Colonic mucosa (tissue), 4 donors: Measurements from ENCODE around the gene CCDC51. TPM values are rescaled to one million over a fixed set of nuclear protein-coding genes. Genes with fewer than 3 reads are reported as not detected.

Experiments used
- DNase-seq: peaks from one replicate; pipeline ENCODE4 v3.0.0-alpha.2; 2020
- H3K27ac ChIP-seq: fragments of 200-600 bp; one replicate; pipeline ENCODE4 v1.8.0; 2021
- H3K27me3 ChIP-seq: fragments of 200-600 bp; one replicate; pipeline ENCODE4 v1.8.0; 2021
- H3K36me3 ChIP-seq: fragments of 200-600 bp; one replicate; pipeline ENCODE4 v1.8.0; 2021
- H3K4me1 ChIP-seq: fragments of 200-600 bp; one replicate; pipeline ENCODE4 v1.8.0; 2021; ENCODE audit warnings: mild to moderate bottlenecking
- H3K4me3 ChIP-seq: fragments of 200-600 bp; one replicate; pipeline ENCODE4 v1.8.0; 2021
- H3K9ac ChIP-seq, 2 donors: one replicate each; pipeline ENCODE4 v1.7.0; 2013; ENCODE audit warnings: control low read depth in 2 of 2, low read depth in 2 of 2, low read length in 2 of 2
- H3K9me3 ChIP-seq: fragments of 200-600 bp; one replicate; pipeline ENCODE4 v1.8.0; 2021
- CTCF ChIP-seq: fragments of 200-600 bp; IDR thresholded peaks from one replicate; pipeline ENCODE4 v1.8.0; 2022; ENCODE audit warnings: antibody characterized with exemption, mild to moderate bottlenecking
- intact Hi-C: fragments of 100-400 bp; cut with DNase I; formaldehyde crosslinking; loops from one replicate; pipeline ENCODE4 v1.14.1; 2022
- total RNA-seq, 2 donors: library from RNA; stranded (reverse); fragmentation: NEBNext Ultra II Directional in 1 of 2; extraction: Animal tissue kit (Norgen Biotek cat#: 25700) in 1 of 2; gene quantifications; one replicate each; pipeline ENCODE4 v1.2.1, GENCODE V29; 2021
- donor health status: healthy.
- donor health status: DM: no; HTN: no; CAD: no.
- donor health status: DM: no; HTN: no; CAD: no.

CCDC51 gene
- total RNA-seq, 2 donors from 2014 or later = 11.8 to 21.5 TPM

DNA sequence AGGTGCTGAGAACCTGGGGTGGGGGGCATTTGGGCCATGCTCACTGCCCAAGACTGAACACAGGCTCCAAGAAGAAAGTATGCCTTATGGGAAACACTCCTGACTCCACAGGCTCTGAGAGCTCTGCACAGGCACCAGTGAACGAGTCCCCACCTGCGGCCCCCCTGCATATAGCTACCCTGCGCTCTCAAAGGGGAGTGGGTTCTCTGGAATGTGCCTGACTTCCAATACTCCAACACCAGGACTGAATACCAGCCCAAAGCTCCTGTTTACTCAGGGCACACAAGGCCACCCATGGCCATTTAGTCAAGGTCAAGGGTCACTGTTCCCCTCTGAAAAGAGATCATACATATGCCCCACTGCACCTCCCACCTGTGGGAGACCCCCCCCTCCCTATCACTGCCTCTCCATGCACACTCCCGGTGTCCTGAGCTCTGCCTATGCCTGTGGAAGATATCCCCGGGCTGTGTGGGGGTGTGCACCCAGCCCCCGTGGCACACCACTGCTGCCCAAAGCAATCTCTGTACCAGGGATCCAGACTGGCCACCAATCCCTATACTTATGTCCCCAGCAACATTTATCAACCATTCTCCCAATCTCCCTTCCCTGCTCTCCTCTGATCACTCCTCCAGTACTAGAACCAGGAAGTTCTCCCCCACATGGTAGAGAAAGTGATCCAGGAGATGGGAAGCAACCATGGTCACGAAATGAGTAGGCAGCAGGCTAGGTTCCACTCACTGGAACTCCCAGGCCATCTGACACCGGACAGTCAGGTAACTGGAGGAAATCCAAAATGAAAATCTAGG is 8.5 kb downstream of the CCDC51 start:
- Histone ChIP-seq H3K4me1 (peaks cover 35% of the 10 kb centered on the region), H3K36me3 (no peaks in the 10 kb centered on the region), H3K27ac (no peak overlapping the region), H3K4me3 (no peak overlapping the region), H3K27me3 (no peaks in the 10 kb centered on the region), H3K9ac (peak overlapping the region in 1 of 2 donors; percentile 80), H3K9me3 (no peaks in the 10 kb centered on the region)
- no peak for TF ChIP-seq CTCF
- no peak for DNase-seq
- intact Hi-C loops = no loop called here

DNA sequence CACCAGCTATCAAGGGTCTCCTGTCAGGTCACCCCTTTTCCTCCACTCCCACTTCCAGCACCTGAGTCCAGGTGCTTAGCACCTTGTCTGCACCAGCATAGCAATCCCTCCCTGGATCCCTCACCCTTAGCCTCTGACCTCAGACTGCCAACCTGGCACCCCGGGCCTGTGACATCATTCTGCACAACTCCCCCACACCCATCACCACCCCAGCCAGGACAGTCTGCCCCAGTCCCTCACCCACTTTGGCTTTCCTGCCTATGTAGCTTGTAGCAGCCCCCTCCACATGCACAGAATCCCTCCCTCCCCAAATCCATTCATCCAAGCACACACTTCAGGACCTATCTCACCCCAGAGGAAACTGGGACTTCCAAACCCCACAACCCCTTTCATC is 9.2 kb downstream of the CCDC51 start:
- no peaks in the 10 kb centered on the region for H3K27me3 ChIP-seq
- H3K36me3 ChIP-seq = no peaks in the 10 kb centered on the region
- H3K4me3 ChIP-seq = no peak overlapping the region
- no peak for DNase-seq
- H3K27ac ChIP-seq = peak overlapping the region; percentile 89
- no peaks in the 10 kb centered on the region for H3K9me3 ChIP-seq
- peak overlapping the region; percentile 63 to 80 for H3K9ac ChIP-seq
- H3K4me1 ChIP-seq = peaks cover 39% of the 10 kb centered on the region
- no peak for TF ChIP-seq CTCF
- intact Hi-C loops = no loop called here

- H3K27me3 ChIP-seq = no peaks in the 10 kb centered on the region
- H3K4me1 ChIP-seq = peaks cover 38% of the 10 kb centered on the region
- peak; percentile 85 for DNase-seq
- intact Hi-C loops = no loop called here
- no peaks in the 10 kb centered on the region for H3K9me3 ChIP-seq
- H3K9ac ChIP-seq = peak within 1 kb of the TSS; percentile 63 to 89
- H3K4me3 ChIP-seq = peak within 1 kb of the TSS; percentile 73
- no peaks in the 10 kb centered on the region for H3K36me3 ChIP-seq
- TF ChIP-seq CTCF = no peak
- peak within 1 kb of the TSS; percentile 89 for H3K27ac ChIP-seq
These were observed 9.8 kb downstream of the CCDC51 start, which contains the start of gene PLXNB1 for GRCh38 chr3:48429960-48430707. Gene PLXNB1 (minus strand): TSS chr3:48430086. CDS start chr3:48424611, 5,475 bp downstream.

- Histone ChIP-seq H3K4me3 (peak overlapping the region; percentile 73), H3K9ac (peak overlapping the region; percentile 63 to 89), H3K4me1 (peaks cover 31% of the 10 kb centered on the region), H3K9me3 (no peaks in the 10 kb centered on the region), H3K36me3 (no peaks in the 10 kb centered on the region), H3K27me3 (no peaks in the 10 kb centered on the region), H3K27ac (peak overlapping the region; percentile 89)
- intact Hi-C loops = no loop called here
- DNase-seq = peak; percentile 83
- no peak for TF ChIP-seq CTCF
These were observed 10.5 kb downstream of the CCDC51 start for GRCh38 chr3:48429317-48429959.

DNA sequence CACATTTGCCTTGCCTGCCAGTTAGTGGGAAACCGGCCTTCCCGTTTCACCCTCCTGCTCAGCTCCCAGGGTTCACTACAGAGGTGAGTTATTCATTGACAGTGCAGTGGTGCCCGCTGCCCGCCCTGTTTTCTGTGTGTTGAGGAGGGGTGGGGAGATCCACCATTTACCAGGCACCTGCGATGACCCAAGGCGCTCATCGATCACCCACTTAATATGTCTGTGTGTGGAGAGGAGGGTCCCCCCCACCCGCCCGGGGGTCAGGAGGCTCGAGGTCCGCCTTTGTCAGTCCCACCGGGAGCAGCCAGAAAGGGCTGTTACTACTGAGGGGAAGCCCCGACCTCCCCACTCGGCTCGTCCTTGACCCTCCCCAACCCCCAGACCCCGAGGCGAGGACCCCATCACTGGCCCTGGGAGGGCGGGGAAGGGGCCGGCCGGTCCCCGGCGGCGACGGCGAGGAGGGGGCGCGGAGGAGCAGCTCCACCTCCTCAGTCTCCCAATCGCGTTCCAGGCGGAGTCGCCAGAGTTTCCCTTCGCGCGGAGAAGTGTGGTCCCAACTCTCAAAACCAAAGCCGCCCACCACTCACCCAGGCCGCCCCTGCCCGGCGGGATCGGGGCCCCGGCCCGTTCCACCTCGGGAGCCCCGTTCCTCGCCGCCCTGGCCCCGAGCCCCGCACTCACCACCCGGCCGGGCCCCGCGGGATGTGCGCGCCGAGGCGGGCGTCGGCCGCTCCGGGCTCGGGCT is 11.2 kb downstream of the CCDC51 start:
- H3K27me3 ChIP-seq = no peaks in the 10 kb centered on the region
- peak overlapping the region; percentile 89 for H3K27ac ChIP-seq
- DNase-seq = peak; percentile 84
- no peak for TF ChIP-seq CTCF
- intact Hi-C loops = no loop called here
- no peaks in the 10 kb centered on the region for H3K36me3 ChIP-seq
- H3K9me3 ChIP-seq = no peaks in the 10 kb centered on the region
- H3K4me3 ChIP-seq = peak overlapping the region; percentile 73
- peak overlapping the region; percentile 63 to 89 for H3K9ac ChIP-seq
- H3K4me1 ChIP-seq = peaks cover 24% of the 10 kb centered on the region
